GF-D8 (cell line): ENCODE results near the gene HPDL.

Experiments used
- DNase-seq: peaks from one replicate; lab custom pipeline; 2025; lab: John Stamatoyannopoulos, UW

The HPDL gene

GRCh38 chr1:45322486-45323040 is 4.1 kb upstream of the HPDL start:
- DNase-seq: no peak

GRCh38 chr1:45325851-45326506 is 716 bp upstream of the HPDL start:
- no peak for DNase-seq

GRCh38 chr1:45327644-45328515 is 1.2 kb downstream of the HPDL start:
- no peak for DNase-seq

- no peak for DNase-seq
Measured at GRCh38 chr1:45328680-45329079, 2.0 kb downstream of the HPDL start.

GRCh38 chr1:45329445-45329844 is 2.8 kb downstream of the HPDL start:
- no peak for DNase-seq

GRCh38 chr1:45331436-45332345 is 5.0 kb downstream of the HPDL start:
- DNase-seq: no peak

GRCh38 chr1:45332346-45332720 is 5.6 kb downstream of the HPDL start:
- DNase-seq: no peak

GRCh38 chr1:45334308-45335245 is 7.9 kb downstream of the HPDL start:
- DNase-seq: peak; percentile 41

GRCh38 chr1:45335855-45336324 is 9.2 kb downstream of the HPDL start:
- no peak for DNase-seq

GRCh38 chr1:45337630-45338325 is 11.1 kb downstream of the HPDL start:
- no peak for DNase-seq

- peak; percentile 86 for DNase-seq
Measured at GRCh38 chr1:45339789-45340558, 13.3 kb downstream of the HPDL start, which contains the start of the genes MUTYH and TOE1. Gene MUTYH (minus strand): TSS chr1:45340440. CDS start chr1:45334505, 5,935 bp downstream. Gene TOE1 (plus strand): TSS chr1:45340170. CDS start chr1:45340253, 83 bp downstream.

GRCh38 chr1:45340816-45341466 is 14.2 kb downstream of the HPDL start:
- no peak for DNase-seq

GRCh38 chr1:45344499-45344898 is 17.8 kb downstream of the HPDL start:
- no peak for DNase-seq

GRCh38 chr1:45345014-45345413 is 18.3 kb downstream of the HPDL start:
- no peak for DNase-seq

GRCh38 chr1:45346473-45346872 is 19.8 kb downstream of the HPDL start:
- DNase-seq: no peak

- no peak for DNase-seq
Measured at GRCh38 chr1:45348020-45348419, 21.3 kb downstream of the HPDL start.

GRCh38 chr1:45348609-45348965 is 21.9 kb downstream of the HPDL start:
- DNase-seq: no peak

GRCh38 chr1:45348966-45349677 is 22.4 kb downstream of the HPDL start:
- no peak for DNase-seq
